Peyer's patch (tissue), 4 donors: ENCODE results near the gene SLC41A3.

Experiments used
- POLR2A ChIP-seq, 2 donors: fragments of 450-650 bp; IDR thresholded peaks; one replicate each; pipeline ENCODE4 v1.5.1; 2017; ENCODE audit warnings: antibody characterized with exemption in 2 of 2, mild to moderate bottlenecking in 2 of 2, moderate library complexity in 2 of 2
- TF ChIP-seq, protein P1 (sequence below), 6 experiments: fragments of 450-650 bp in 4 of 6; fragments of 200-600 bp in 2 of 6; sonication (generic) in 1 of 6; IDR thresholded peaks; one replicate each; pipeline ENCODE4 v1.5.1; 2017 to 2019; ENCODE audit warnings: antibody characterized with exemption in 6 of 6, mild to moderate bottlenecking in 3 of 6, moderate library complexity in 1 of 6

DNA sequence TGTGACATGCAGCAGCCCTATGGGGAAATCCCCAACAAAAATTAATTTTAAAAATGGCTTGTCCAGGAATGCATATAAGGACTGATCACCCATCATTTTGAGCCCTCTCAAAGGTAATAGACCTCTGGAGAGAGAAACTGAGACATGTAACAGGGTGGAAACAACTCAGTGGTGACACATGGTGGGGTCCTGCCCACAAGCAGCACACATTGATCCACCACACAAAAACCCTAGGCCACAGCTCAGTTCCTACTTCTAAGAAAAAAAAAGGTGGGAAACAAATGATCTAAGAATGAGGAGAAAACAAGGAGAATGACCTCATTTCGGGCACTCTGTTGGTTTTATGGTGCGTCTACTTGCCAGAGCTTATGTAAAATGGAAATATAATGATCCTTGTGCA lies 1.9 kb upstream of the SLC41A3 start:
- TF ChIP-seq, protein P1, sequence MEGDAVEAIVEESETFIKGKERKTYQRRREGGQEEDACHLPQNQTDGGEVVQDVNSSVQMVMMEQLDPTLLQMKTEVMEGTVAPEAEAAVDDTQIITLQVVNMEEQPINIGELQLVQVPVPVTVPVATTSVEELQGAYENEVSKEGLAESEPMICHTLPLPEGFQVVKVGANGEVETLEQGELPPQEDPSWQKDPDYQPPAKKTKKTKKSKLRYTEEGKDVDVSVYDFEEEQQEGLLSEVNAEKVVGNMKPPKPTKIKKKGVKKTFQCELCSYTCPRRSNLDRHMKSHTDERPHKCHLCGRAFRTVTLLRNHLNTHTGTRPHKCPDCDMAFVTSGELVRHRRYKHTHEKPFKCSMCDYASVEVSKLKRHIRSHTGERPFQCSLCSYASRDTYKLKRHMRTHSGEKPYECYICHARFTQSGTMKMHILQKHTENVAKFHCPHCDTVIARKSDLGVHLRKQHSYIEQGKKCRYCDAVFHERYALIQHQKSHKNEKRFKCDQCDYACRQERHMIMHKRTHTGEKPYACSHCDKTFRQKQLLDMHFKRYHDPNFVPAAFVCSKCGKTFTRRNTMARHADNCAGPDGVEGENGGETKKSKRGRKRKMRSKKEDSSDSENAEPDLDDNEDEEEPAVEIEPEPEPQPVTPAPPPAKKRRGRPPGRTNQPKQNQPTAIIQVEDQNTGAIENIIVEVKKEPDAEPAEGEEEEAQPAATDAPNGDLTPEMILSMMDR (IDR thresholded peaks at IDR 0.05) = no peak
- TF ChIP-seq POLR2A (IDR thresholded peaks at IDR 0.05) = no peak
